BLaER1 treated with 17β-estradiol and CSF1 and Interleukin-3, amounts not matched to agents 10 nM and 100 nM (cell line): ENCODE measurements around the gene DNM2.

ENCODE experiments used
- H3K27ac ChIP-seq, 11 experiments: shearing (Covaris generic); formaldehyde crosslinking; 2 replicates each; pipeline ENCODE4 v1.8.1; 2022
- H3K27me3 ChIP-seq, 11 experiments: shearing (Covaris generic); formaldehyde crosslinking; 2 replicates each; pipeline ENCODE4 v1.8.1; 2022
- H3K36me3 ChIP-seq, 11 experiments: shearing (Covaris generic); formaldehyde crosslinking; 2 replicates each; pipeline ENCODE4 v1.8.1; 2022
- H3K4me1 ChIP-seq, 10 experiments: shearing (Covaris generic); formaldehyde crosslinking; 2 replicates each; pipeline ENCODE4 v1.8.1; 2022
- H3K4me2 ChIP-seq, 11 experiments: shearing (Covaris generic); formaldehyde crosslinking; 2 replicates each; pipeline ENCODE4 v1.8.1; 2022
- H3K4me3 ChIP-seq, 10 experiments: shearing (Covaris generic); formaldehyde crosslinking; 2 replicates each; pipeline ENCODE4 v1.8.1; 2022
- H3K9ac ChIP-seq, 11 experiments: shearing (Covaris generic); formaldehyde crosslinking; 2 replicates each; pipeline ENCODE4 v1.8.1; 2022
- H3K9me3 ChIP-seq, 11 experiments: shearing (Covaris generic); formaldehyde crosslinking; replicated peaks in 1 of 11; 2 replicates each; pipeline ENCODE4 v1.8.1; 2022
- H4K20me1 ChIP-seq, 11 experiments: shearing (Covaris generic); formaldehyde crosslinking; 2 replicates each; pipeline ENCODE4 v1.8.1; 2022
- Cebpa-rat ChIP-seq, 11 experiments: shearing (Covaris generic); IDR thresholded peaks; 2 replicates each; pipeline ENCODE4 v1.8.1; 2022

DNM2 gene

DNA sequence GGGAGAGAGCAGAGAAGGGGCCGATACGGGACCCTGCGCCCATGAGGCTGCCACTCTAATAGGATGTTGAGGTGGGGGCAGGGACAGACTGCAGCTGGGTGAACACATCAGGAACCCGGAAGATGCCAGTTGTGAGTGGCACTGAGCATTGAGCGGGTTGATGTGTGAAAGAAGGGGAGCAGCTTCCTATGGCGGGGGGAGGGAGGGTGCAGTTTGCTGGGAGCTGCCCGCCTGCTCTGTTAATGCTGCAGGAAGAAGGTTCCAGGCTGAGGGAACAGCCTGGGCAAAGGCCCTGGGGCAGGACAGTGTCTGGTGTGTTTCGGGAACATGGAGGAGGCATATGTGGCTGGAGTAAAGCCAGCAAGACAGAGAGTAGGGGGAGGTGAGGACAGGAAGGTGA lies 29.8 kb downstream of the DNM2 start:
- Histone ChIP-seq H4K20me1 (peaks cover 70 to 100% (median 96%) of the 10 kb centered on the region in 11 experiments), H3K36me3 (peaks cover 0 to 67% (median 26%) of the 10 kb centered on the region in 11 experiments; a peak in 15 of 22 replicates), H3K27ac (peak overlapping the region; percentile 1 to 90 (median 77); a peak in 19 of 22 replicates), H3K4me1 (peaks cover 89 to 100% (median 96%) of the 10 kb centered on the region in 10 experiments), H3K4me3 (no peak overlapping the region; a peak in 2 of 20 replicates), H3K9me3 (no peaks in the 10 kb centered on the region), H3K27me3 (no peaks in the 10 kb centered on the region), H3K4me2 (peak overlapping the region; percentile 82 to 98 (median 89)), H3K9ac (peak overlapping the region; percentile 52 to 82 (median 69); a peak in 16 of 22 replicates)
- no peak for TF ChIP-seq Cebpa-rat (IDR thresholded peaks at IDR 0.05)

DNA sequence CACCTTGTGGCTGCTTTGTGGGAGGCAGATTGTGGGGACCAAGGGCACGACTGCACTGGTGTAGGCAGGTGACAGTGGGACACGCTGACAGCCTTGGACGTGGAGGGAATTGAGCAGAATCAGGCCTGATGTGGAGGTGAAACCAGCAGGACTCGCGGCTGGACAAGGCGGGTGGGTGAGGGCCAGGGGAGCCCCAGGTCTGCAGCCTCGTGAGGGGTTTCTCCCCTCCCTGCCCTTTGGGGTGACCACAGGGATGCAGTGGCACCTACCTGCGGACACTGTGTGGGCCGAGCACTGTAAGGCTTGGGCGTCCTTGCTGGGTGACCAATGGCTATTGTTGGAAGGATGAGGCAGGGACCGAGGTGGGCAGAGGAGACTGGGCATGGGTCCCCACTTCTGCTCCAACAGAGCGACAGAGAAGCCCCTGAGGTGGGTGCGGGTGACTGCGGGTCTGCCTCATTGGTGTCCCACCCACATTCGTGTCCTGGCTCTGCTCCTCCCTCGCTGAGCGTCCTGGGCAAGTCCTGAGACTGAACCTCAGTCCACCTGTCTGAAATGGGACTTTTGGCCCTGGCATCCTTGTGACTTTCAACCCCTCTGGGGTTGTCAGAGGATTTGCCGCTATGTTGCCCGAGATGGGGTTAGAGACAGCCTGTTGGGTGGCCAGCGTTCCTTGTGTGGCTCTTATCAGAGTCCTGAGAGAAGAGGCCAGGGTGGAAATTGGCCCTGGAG lies 30.5 kb downstream of the DNM2 start:
- Histone ChIP-seq H3K4me2 (peak overlapping the region; percentile 82 to 98 (median 89)), H3K36me3 (peaks cover 0 to 64% (median 23%) of the 10 kb centered on the region in 11 experiments; a peak in 15 of 22 replicates), H3K27ac (peak overlapping the region; percentile 62 to 90 (median 77); a peak in 21 of 22 replicates), H3K9ac (peak overlapping the region; percentile 52 to 82 (median 69); a peak in 19 of 22 replicates), H3K4me1 (peaks cover 88 to 100% (median 94%) of the 10 kb centered on the region in 10 experiments), H3K9me3 (no peaks in the 10 kb centered on the region), H3K27me3 (no peaks in the 10 kb centered on the region), H3K4me3 (peak overlapping the region in 7 of 10 experiments; percentile 0 to 40 (median 29); a peak in 8 of 20 replicates), H4K20me1 (peaks cover 63 to 97% (median 94%) of the 10 kb centered on the region in 11 experiments)
- TF ChIP-seq Cebpa-rat (IDR thresholded peaks at IDR 0.05), result no peak

DNA sequence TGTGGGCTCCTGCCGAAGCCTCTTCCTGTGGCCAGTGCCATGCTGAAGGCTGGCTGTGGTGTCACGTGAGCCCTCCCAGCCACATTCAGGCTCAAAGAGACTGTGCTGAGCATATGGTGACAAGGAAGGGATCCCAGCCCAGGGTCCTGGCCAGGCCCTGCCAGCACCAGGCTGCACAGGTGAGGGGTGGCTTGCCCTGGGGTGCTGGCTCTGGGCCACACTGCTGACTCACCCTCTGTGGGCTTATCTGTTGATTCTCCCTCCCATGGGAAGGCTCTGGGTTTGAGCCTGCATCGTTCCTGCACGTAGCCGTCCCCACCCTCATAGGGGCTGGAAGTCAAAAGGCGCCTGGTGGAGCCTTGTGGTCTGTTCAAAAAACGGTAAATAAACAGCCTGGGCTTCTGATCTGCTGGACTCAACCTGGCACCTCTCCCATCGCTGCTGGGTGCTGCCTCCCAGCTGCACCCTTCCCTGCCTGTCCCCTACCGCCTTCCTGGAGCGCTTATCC lies 31.1 kb downstream of the DNM2 start:
- H3K9ac ChIP-seq, result peak overlapping the region; percentile 52 to 82 (median 69)
- no peaks in the 10 kb centered on the region for H3K9me3 ChIP-seq
- H3K4me1 ChIP-seq, result peaks cover 88 to 100% (median 94%) of the 10 kb centered on the region in 10 experiments
- peak overlapping the region in 8 of 10 experiments; percentile 0 to 40 (median 26); a peak in 13 of 20 replicates for H3K4me3 ChIP-seq
- H3K27ac ChIP-seq, result peak overlapping the region; percentile 62 to 90 (median 77)
- H4K20me1 ChIP-seq, result peaks cover 59 to 97% (median 88%) of the 10 kb centered on the region in 11 experiments
- peak overlapping the region; percentile 82 to 98 (median 89) for H3K4me2 ChIP-seq
- no peaks in the 10 kb centered on the region for H3K27me3 ChIP-seq
- peaks cover 0 to 64% (median 28%) of the 10 kb centered on the region in 11 experiments; a peak in 14 of 22 replicates for H3K36me3 ChIP-seq
- TF ChIP-seq Cebpa-rat (IDR thresholded peaks at IDR 0.05), result no peak

DNA sequence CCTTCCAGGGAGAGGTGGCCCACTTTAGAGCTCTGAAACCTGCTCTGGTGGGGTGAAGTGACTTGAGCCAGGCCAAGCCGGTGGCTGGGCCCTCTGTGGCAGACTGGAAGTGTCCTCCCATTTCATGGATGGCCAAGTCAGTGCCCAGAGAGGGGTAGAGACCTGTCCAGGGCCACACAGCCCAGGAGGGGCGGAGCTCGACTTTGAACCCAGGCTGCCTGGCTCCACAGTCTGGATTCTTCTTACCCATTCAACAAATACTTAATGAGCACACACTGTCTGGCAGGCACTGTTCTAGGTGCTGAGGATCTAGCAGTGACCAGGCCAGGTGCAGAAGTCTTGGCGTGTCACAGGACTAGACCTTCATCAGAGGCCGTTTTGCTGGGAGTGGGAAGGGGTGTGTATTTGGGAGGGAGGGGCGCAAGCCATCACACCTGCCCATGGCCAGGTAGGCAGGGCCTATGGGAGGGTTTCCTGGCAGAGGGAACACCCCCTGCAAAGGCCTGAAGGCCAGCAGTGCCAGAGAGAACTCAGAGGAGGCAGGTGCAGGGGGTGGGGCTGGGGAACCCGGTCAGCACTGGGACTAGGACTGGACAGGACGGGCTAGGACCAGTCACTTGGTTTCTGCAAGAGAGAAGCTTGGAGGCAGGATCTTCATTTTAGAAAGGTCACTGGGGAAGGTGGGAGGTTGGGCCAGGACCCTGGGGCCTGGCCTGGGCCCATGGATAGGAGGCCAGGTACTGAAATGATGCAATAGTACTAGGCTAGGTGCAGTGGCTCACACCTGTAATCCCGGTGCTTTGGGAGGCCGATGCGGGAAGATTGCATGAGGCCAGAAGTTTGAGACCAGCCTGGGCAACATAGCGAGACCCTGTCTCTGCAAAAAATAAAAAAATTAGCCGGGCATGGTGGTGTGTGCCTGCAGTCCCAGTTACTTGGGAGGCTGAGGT lies 31.8 kb downstream of the DNM2 start:
- Histone ChIP-seq H3K4me2 (peak overlapping the region; percentile 82 to 98 (median 89)), H3K9me3 (no peaks in the 10 kb centered on the region; a peak in 1 of 22 replicates), H3K9ac (peak overlapping the region; percentile 52 to 82 (median 69)), H3K4me3 (peak overlapping the region in 8 of 10 experiments; percentile 0 to 40 (median 26); a peak in 11 of 20 replicates), H3K27me3 (no peaks in the 10 kb centered on the region), H3K4me1 (peaks cover 88 to 100% (median 94%) of the 10 kb centered on the region in 10 experiments), H3K36me3 (peaks cover 0 to 64% (median 27%) of the 10 kb centered on the region in 11 experiments; a peak in 16 of 22 replicates), H4K20me1 (peaks cover 52 to 97% (median 81%) of the 10 kb centered on the region in 11 experiments; a peak in 21 of 22 replicates), H3K27ac (peak overlapping the region; percentile 64 to 90 (median 77))
- no peak for TF ChIP-seq Cebpa-rat (IDR thresholded peaks at IDR 0.05)

DNA sequence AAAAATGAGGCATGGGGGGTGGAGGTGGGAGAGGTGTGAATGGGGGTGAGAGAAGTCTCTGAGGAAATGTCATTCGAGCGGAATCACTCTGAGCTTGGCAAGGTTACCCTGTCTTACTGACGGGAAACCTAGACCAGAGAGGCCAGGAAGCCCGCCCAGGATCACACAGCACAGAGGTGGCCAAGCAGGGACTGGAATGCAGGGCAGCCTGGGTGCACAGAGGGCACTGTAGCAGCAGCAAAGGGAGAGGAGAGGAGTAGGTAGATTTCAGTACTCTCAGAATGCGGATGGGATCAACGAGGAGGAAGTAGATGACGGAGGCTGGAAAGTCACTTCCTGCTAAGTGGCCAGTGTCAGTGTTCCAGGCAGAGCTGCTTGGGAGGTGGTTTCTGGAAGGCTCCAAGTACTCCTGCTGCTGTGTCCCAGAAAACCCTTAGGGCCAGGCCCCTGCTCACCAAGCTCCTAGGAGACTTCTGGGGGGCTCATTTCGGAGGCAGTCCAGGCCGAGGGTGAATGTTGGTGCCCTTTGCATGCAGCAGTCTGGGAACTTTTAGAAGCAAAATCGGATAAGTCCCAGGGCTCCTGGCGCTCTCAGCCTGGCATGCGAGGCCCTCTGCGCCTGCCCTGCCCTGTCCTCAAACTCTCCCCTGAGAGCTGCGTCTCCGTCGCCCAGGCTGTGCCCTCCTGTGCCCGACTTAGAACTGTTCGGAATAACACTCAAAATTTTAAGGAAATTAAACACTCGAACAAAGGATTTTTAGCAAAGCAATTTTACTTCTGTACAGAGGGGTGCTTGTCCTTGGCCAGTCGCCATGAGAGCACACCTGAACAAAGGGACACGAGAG lies 33.5 kb downstream of the DNM2 start:
- Histone ChIP-seq H3K27me3 (no peaks in the 10 kb centered on the region), H3K4me1 (peaks cover 94 to 100% (median 99%) of the 10 kb centered on the region in 10 experiments), H3K36me3 (peaks cover 0 to 67% (median 29%) of the 10 kb centered on the region in 11 experiments; a peak in 16 of 22 replicates), H3K27ac (peak overlapping the region; percentile 64 to 90 (median 77); a peak in 21 of 22 replicates), H3K4me2 (peak overlapping the region; percentile 82 to 98 (median 89)), H3K9me3 (no peaks in the 10 kb centered on the region; a peak in 1 of 22 replicates), H4K20me1 (peaks cover 38 to 97% (median 64%) of the 10 kb centered on the region in 11 experiments; a peak in 21 of 22 replicates), H3K4me3 (peak overlapping the region in 4 of 10 experiments; percentile 2 to 14 (median 6); a peak in 2 of 20 replicates), H3K9ac (peak overlapping the region; percentile 26 to 82 (median 69); a peak in 19 of 22 replicates)
- TF ChIP-seq Cebpa-rat (IDR thresholded peaks at IDR 0.05), result no peak

DNA sequence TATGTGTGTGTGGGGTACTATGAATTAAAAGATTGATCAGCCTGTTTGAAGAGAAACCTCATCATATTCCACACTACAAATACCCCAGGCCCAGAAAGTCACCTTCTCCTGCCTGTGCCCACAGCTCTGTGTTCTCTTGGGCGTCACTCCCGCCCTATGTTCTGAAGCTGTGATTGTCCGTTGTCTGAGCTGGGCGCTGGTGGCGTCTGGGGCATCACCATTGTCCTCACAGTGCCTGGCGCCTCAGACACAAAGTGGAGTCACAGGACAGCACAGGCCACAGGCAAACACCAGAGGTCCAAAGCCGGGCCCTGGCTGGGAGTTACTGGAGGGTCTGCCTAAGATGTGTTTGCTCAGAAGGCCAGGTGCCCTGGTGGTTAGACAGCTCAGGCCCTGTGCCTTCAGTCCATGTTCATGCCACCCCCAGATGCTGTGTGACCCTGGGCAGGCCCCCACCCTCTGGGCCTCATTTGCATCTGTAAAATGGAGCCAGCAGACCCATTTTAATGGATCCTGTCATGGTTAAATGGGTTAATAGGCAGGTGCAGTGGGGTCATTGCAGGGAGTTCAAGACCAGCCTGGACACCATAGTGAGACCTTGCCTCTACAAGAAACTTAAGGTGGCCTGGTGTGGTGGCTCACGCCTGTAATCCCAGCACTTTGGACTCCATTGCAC lies 34.5 kb downstream of the DNM2 start:
- Histone ChIP-seq H4K20me1 (peaks cover 34 to 97% (median 54%) of the 10 kb centered on the region in 11 experiments; a peak in 21 of 22 replicates), H3K4me1 (peaks cover 98 to 100% (median 99%) of the 10 kb centered on the region in 10 experiments), H3K4me3 (no peak overlapping the region), H3K4me2 (peak overlapping the region; percentile 82 to 98 (median 89)), H3K27ac (peak overlapping the region; percentile 64 to 90 (median 77); a peak in 21 of 22 replicates), H3K36me3 (peaks cover 0 to 69% (median 35%) of the 10 kb centered on the region in 11 experiments; a peak in 18 of 22 replicates), H3K27me3 (no peaks in the 10 kb centered on the region), H3K9ac (peak overlapping the region; percentile 26 to 82 (median 69); a peak in 18 of 22 replicates), H3K9me3 (peaks cover 0 to 9% (median 5%) of the 10 kb centered on the region in 11 experiments; a peak in 14 of 22 replicates)
- TF ChIP-seq Cebpa-rat (IDR thresholded peaks at IDR 0.05), result no peak
